HT-29 (cell line): ENCODE measurements around the gene LIPF. TPM values are rescaled to one million over a fixed set of nuclear protein-coding genes. Genes with fewer than 3 reads are reported as not detected.
"Not testable (repeated sequence)": the region's sequence is repeated elsewhere in the genome, so short reads cannot be mapped to it uniquely, and the experiment has no call there.

Experiments
- DNase-seq: peaks from one replicate; pipeline ENCODE4 v3.0.0-alpha.2; 2015; ENCODE audit warnings: low spot score
- total RNA-seq: library from RNA; depleted of rRNA; stranded (reverse); fragments of >200 nt; shearing (Covaris generic); gene quantifications from 2 replicates; pipeline ENCODE4 v1.2.3, GENCODE V29; 2014; rRNA removed

The LIPF gene, protein sequence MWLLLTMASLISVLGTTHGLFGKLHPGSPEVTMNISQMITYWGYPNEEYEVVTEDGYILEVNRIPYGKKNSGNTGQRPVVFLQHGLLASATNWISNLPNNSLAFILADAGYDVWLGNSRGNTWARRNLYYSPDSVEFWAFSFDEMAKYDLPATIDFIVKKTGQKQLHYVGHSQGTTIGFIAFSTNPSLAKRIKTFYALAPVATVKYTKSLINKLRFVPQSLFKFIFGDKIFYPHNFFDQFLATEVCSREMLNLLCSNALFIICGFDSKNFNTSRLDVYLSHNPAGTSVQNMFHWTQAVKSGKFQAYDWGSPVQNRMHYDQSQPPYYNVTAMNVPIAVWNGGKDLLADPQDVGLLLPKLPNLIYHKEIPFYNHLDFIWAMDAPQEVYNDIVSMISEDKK
- total RNA-seq, result not detected in 2 replicates

DNA sequence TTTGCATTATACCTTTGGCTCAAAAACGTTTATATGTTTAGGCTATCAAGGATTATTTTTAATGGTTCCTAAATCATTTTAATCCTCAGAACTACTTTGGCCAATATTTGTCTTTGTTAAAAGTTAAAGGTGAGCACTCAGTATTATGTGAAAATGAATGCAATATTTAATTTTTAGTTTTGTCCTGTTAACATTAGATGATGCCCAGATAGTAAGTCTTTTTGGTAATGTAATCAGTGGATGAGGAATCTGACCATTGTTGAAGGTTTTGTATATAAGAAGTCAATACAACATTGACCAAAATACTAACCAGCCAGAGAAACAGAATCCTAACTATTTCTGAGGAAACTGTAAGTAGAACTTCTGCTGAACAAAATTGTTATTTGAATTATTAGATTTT is at the start of gene LIPF:
Gene LIPF (plus strand): TSS at position 301 of the 400 bp plus-strand sequence. CDS start 2,856 bp downstream, outside the sequence.
- no peak for DNase-seq

DNA sequence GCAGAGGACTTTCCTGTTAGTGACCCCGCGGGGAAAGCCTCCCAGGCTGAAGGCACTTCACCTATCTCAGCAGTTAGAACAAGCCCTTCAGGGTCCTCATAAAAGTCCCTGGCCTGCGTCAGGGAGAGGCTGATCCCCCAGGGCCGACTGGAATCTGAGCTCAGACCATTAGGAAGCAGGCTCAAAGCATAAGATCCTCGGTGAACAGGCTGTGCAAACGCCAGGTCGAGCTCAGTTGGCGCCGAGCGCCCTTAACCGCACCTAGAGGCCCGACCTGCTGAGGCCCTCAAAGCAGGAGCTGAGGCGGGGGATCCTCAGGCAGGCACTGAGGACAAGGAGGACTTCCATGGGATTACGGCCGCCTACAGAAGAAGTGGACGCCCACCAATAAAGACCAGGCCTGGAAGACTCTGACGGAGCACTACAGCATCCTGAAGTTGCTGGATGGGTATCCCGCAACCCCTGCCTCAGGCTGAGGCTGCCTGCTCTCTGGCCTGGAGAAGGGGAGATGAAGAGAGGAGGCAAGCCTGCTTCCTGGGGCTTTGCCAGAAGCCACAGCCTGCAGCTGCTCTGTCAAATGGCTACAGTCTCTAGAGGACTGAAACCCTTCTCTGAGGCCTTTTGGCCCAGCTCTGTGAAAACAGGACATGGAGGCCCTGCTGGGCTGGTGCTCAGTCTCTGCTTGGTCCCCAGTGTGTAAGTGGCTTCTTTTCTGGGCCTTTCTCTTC is 47.8 kb upstream of the LIPF start:
- DNase-seq, result no peak

DNA sequence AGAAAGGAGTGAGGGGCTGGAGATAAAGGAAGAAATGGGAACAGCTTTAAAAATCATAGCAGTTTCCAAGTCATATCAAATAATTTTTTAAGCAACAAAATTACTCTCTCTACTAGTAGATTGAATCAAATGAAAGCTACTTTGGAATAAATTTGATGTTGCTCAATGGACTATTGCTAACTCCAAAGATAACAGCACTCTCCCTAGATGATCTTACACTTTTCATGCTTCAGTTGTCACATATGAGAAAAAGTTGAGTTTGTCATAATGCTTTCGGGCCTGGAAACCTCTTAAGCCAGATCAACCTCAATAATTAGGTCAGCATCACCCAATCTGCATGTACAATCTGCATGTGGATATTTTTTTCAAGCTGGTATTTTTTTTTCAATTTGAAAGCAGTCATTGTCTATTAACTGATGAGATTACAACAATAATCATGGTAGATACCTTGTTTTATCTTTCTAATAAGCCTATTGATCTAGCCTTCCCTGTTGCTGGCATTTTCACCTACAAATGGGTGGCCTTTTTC is 46.4 kb upstream of the LIPF start:
- DNase-seq, result no peak

DNA sequence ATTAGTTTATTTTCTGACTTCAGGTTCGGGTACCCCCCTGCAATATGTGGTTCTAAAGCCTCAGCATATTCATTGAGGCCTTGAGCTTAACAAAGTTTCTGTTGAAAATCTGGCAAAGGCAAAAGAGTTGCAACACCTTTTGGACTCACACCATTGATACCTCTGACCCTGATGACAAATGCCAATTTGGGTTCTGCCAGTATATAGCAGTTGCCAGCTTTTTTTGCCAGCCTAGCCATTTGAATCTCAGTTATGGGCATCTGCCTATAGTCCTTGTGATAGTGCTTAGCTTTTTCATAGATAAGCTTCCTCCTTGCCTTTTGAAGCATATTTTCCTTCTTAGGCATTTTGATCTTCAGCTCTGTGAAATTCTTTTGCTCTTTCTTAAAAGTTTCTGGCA is 45.7 kb upstream of the LIPF start:
- no peak for DNase-seq

DNA sequence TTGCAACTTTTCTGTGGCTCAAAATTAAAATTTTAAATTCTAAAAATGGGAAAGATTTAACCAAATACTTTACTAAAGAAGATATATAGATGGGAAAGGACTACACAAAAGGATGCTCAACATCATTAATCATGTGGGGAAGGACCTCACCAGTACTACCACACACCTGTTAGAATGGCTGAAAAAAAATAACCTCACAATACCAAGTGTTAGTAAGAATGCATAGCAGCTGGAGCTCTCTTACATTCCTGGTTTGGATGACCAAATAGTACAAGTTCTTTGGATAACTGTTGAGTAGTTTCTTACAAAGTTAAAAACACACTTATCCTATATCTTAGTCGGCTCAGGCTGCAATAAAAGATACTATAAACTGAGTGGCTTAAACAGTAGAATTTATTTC is 43.8 kb upstream of the LIPF start:
- no peak for DNase-seq

DNA sequence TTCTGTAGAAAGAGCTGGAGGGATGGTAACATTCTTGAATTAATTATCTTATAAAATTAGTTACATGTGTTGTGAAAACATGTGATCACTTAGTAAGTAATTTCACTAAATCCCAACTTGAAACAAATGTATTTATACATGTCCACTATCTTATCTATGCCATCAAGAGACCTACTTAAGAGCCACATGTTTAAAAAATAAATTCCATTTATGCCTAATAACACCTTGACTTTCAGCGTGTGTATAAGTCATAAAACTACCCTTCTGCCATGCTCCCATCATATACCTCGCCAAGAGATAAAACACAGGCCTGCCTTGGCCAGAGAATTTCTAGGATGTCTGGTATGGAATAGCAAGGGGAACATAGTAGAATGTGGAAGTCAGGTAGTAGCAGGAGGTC is 40.4 kb upstream of the LIPF start:
- no peak for DNase-seq

DNA sequence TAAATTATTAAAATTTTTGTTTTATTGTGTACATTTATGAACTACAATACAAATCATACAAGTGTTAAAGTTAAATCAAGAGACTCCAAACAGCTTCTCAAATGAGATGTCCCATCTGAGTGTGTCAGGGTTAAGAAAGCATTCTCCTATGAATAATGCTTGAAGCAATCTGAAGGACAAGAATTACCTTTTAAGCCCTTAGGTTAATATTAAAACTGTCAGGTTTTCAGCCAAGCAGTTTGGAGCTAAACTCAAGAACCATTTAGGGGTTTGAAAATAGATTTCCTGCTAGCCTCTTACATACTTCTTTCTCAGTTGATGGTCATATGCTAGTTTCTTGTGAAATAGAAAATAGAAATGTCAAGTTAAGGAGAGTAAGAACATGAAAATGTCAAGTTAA is 39.4 kb upstream of the LIPF start:
- no peak for DNase-seq

DNA sequence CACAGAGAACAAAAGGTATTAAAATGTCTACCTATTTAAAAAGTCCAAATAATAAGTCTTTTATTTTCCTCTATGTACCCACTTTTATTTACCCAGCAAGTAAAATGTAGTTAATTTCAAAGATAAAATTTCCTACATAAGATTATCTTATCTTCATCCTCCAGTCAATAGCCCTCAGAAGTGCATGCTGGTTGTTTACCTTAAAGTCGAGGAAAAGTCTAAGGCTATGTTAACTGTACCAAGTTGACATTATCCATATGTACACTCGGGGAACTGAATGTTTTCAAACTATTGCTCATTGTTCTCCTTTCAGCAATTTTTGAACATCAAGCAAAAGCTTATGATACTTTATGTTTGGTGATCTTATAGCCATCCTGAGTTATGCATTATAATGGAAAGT is 24.1 kb upstream of the LIPF start:
- no peak for DNase-seq

DNA sequence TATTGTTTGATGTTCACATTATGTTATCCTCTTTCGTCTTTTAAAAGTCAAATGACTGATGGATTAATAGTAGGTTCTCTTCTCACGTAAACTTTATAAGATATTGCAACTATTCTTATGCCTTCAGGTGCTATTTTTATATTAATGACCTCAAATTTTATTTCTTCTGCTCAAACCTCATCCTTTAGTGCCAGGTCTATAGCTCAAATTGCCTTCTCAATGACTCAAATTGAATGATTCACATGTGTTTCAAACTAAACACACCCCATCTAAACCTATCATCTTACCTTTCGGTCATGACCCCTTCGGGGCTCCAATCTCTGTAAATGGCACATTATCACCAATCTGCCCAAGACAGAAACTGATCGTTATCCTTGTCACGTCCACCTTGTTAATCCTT is 22.0 kb upstream of the LIPF start:
- no peak for DNase-seq

DNA sequence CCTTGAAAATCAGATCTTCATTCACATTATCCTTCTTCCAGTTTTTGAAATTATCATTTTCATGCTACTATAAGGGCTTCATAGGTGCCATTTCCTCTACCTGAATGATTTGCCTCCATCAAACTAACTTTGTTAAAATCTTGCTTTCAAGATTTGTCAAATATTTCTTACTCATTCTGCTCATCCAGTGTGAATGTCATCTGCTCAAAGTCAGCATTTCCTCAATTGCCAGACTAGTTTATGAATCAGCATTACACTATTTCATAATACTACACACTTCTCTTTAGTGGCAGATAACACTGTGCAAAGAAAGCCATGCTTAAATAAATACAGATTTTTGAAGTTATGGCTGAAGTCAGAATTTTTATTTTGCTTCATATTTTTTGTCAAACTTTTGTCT is 21.3 kb upstream of the LIPF start:
- DNase-seq, result no peak

DNA sequence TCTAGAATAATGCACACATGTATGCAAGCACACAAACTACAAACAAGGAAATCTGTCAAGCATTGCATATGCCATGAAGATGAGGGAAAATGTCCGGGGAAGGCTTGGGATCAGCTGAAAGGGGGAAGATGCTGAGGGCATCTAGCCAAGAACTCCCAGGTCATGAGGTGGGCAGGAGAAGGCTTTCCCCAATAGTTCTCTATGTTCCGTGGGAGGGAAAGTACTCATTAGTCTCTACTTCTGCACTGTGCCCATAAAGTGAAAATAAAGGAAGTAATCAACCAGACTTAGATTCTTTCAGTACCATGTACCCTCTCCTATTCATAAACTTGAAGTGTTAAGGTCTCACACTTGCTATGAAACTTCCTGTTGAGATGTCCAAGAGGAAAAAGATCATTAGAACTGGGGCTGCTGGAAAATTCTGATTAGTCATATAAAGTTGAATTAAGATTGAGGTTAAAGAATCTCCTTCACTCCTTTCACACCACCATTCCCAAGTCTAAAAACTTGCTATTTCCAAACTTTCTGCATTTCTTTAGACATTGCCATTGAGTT is 17.1 kb upstream of the LIPF start:
- DNase-seq, result no peak

DNA sequence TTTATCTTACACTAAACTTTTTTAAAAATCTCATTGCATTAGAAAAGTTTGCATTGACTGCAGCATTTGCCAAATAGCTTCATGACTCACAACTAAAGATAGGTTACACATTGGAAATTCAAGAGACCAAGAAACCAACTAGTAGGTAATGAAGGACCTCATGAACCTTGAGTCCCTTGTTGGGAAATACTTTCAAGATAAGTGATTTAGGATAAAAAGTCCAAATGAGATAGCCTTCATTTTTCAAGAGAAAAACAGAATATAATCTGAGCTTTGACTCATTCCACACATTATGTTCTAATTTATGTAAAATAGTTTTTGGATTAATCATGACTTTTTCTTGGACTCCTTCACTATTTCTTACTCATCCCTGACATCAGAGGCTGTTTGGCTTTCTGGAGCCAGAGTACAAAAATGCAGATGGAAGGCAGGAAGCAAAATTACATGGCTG is 13.1 kb upstream of the LIPF start:
- no peak for DNase-seq

DNA sequence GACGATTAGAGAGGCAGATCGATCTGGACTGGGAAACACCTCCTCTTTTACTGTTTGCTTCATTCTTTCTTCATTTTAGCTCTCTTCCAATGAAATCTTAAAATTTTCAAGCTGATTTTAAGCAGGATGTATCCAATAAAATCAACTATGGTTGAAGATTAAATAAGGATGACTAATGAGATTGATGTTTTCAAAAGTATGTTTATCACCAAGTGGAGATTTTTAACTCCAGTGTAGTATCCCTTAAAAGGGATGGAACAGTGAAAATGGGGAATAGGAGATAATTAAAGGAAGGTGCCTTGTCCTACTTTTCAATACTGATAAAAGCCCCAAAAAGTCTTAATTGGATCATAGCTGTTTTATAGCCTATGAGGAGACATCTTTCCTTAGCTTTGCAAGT is 11.6 kb upstream of the LIPF start:
- no peak for DNase-seq

DNA sequence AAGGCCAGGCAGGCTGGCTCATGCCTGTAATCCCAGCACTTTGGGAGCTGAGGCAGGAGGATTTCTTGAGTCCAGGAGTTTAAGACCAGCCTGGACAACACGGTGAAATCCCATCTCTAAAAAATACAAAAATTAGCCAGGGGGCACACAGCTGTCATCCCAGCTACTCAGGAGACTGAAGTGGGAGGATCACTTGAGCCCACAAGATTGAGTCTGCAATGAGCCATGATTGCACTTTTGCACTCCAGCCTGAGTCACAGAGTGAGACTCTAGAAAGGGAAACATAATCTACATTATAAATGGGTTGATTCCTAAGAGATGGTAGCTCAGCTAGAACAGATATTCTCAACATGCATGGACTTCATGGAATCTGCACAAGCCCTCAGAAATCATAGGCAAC is 6.3 kb upstream of the LIPF start:
- no peak for DNase-seq

DNA sequence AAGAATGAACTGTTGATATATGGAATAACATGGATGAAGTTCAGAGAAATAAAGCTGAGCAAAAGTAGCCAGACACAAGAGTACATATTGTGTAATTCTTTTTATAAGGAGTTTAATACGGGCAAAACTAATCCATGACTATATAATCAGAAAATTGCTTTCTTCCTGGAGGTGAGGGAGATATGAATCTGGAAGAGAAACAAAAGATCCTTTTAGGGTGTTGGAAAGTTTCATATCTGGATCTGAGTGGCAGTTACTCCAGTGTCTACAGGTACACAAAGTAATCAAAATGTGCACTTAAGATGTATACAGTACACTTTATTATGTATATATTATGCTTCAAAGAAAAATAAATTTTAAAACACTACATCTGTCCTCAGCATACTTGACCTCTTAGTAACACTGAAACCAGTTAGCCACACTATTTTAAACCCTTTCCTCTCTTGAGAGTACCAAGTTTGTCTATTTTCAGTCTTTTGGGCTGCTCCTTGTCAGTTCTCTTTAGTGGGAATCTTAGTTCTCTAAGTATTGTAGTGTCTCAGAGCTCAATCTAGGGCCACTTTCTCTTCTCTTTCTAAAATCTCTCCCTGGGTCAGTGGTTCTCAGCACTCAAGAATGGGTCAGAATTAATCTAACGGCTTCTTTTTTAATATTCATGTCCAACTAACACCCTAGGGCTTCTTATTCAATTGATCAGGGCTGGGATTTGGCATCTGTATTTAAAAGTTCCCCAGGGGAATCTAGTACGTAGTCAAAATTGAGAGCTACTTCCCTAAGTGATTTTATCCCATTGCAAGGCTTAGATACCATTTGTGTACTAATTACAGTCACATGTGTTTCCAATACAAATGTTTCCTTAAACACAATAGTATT is 4.3 kb upstream of the LIPF start:
- peak; percentile 1 for DNase-seq

DNA sequence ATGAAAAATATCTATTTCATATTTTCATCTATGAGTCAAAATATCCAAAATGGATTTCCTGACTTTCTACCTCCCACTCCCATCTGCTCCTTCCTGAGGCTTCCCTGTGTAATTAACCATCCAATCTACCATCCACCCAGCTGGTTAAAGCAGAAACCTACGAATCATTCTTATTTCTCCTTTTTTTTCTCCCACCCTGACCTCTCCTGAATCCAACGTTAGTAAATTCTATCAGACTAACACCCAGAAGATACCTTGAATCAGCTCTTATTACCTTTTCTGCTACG is 3.7 kb upstream of the LIPF start:
- no peak for DNase-seq

DNA sequence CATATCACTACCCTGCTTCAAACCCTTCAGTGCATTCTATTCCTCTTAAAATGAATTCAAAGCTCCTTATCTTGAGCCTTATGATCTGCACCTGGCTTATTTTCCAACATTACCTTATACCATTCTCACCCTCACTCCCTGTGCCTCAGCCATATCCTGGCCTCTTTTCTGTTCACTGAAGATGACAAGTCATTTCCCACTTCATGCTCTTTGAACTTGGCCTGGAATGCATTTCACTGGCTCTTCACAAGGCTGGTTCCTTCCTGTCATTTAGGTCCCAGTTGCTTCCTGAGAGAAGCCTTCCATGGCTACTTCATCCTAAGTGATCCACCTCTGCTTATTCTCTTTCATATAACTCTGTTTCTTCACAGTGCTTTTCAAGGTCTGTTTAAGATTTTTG is 3.2 kb upstream of the LIPF start:
- no peak for DNase-seq

DNA sequence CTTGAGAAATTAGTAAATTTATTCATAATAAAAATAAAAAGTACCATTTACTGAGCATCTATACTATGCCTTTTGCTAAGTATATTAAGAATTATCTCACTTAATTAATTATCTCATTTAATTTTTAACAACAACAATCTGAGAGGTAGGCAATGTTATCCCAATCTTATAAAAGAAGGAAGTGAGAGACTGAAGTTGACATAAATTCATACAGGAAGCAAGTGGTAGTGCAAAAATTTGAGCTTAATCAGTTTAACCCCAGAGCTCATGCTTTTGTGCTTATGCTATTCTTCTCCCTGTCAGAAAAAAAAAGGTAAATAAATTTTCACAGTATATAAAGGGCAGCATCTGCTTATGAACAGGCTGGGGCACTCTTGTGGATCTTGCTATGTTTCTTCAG is 2.7 kb upstream of the LIPF start:
- DNase-seq, result no peak

DNA sequence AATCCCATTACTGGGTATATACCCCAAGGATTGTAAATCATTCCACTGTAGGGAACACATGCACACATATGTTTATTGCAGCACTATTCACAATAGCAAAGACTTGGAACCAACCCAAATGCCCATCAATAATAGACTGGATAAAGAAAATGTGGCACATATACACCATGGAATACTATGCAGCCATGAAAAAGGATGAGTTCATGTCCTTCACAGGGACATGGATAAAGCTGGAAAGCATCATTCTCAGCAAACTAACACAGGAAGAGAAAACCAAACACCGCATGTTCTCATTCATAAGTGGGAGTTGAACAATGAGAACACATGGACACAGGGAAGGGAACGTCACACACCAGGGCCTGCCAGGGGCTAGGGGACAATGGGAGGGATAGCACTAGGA is 1.1 kb upstream of the LIPF start:
- not testable (repeated sequence) for DNase-seq

DNA sequence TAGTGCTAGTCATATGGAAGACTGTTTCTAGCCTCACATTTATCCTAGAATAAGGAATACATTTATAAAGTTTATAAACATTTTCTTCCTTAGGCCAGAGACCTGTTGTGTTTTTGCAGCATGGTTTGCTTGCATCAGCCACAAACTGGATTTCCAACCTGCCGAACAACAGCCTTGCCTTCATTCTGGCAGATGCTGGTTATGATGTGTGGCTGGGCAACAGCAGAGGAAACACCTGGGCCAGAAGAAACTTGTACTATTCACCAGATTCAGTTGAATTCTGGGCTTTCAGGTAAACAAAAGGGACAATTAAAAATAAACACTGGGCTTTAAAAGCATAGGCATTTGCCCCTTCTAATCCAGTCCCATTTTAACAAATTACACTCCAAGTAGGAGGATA is 4.2 kb downstream of the LIPF start:
- DNase-seq, result no peak

DNA sequence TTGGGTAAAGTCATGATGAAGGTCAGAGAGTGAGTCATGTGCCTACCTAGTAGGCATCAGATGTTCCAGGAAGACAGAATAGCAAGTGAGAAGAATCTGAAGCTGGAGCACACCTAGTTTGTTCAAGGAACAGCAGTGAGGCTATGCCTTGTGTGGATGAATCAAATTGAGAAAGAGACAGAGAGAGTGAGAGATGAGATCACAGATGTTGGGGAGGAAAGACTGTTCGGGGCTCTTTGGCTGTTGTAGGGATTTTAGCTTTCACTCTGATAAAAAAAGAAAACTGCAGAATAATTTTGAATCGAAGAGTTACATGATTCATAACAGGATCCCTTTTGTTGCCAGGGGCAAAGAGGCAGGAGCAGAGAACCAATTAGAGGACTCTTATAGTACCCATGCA is 6.3 kb downstream of the LIPF start:
- no peak for DNase-seq

DNA sequence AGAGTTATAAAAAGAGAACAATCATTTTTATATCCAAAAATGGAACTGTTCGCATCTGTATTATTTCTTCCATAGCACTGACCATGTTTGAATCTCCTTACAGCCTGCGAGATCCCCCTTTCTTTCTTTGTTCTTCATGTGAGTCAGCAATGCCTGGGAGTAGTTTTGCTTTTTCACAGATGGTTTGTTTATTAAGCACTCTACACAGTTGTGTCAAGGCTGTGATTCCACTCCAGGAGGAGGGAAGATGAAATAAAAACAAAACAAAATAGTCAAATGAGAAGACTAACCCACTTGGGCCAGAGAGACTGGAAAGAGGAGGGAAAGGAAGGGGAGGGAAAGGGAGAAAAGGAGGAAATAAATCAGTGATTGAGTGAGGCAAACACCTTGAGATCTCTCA is 7.8 kb downstream of the LIPF start:
- DNase-seq, result no peak
